Keratinocyte (primary cell): Measurements from ENCODE around the gene KDM8. TPM values are rescaled to one million over a fixed set of nuclear protein-coding genes. Genes with fewer than 3 reads are reported as not detected.

Experiments
- DNase-seq: peaks from one replicate; pipeline ENCODE4 v3.0.0-alpha.2; 2011; ENCODE audit warnings: low read depth, missing footprints, low spot score
- FAIRE-seq: peaks from 2 replicates; lab custom pipeline; 2011; peaks lifted over from hg19 to GRCh38; lab: Jason Lieb, UNC
- H2AFZ ChIP-seq: 2 replicates; pipeline ENCODE4 v1.6.0; 2012; ENCODE audit warnings: low read length, control low read depth, inconsistent platforms; ENCODE audit not compliant: control insufficient read depth
- H3K27ac ChIP-seq: 2 replicates; pipeline ENCODE4 v1.5.1; 2011; ENCODE audit warnings: low read length; ENCODE audit not compliant: control insufficient read depth, insufficient read depth
- H3K27me3 ChIP-seq: 3 replicates; pipeline ENCODE4 v1.6.0; 2011; ENCODE audit warnings: low read length; ENCODE audit not compliant: control insufficient read depth, insufficient read depth; ENCODE audit errors: extremely low read depth
- H3K36me3 ChIP-seq, 2 experiments: 2 replicates in 1 of 2; 3 replicates in 1 of 2; pipeline ENCODE4 v1.5.1; 2011; ENCODE audit warnings: low read length in 2 of 2, mild to moderate bottlenecking in 1 of 2; ENCODE audit not compliant: control insufficient read depth in 2 of 2, insufficient read depth in 2 of 2; ENCODE audit errors: extremely low read depth in 1 of 2
- H3K4me1 ChIP-seq: 3 replicates; pipeline ENCODE4 v1.5.1; 2011; ENCODE audit warnings: low read length; ENCODE audit not compliant: control insufficient read depth, insufficient read depth; ENCODE audit errors: extremely low read depth
- H3K4me2 ChIP-seq: 3 replicates; pipeline ENCODE4 v1.6.0; 2011; ENCODE audit warnings: low read depth, low read length; ENCODE audit not compliant: control insufficient read depth, insufficient read depth; ENCODE audit errors: extremely low read depth
- H3K4me3 ChIP-seq, 3 experiments: fragments of 200-600 bp in 1 of 3; sonication (generic) in 1 of 3; 2 replicates in 2 of 3; 3 replicates in 1 of 3; pipeline ENCODE4 v1.5.1; 2011 to 2016; ENCODE audit warnings: low read length in 3 of 3, mild to moderate bottlenecking in 3 of 3, control low read depth in 2 of 3, inconsistent platforms in 1 of 3, low read depth in 1 of 3, mixed read lengths in 1 of 3, mixed run types in 1 of 3, moderate library complexity in 1 of 3; ENCODE audit not compliant: control insufficient read depth in 2 of 3, insufficient read depth in 2 of 3; ENCODE audit errors: extremely low read depth in 1 of 3
- H3K79me2 ChIP-seq: 2 replicates; pipeline ENCODE4 v1.6.0; 2012; ENCODE audit warnings: low read length; ENCODE audit not compliant: control insufficient read depth, insufficient read depth
- H3K9ac ChIP-seq: 3 replicates; pipeline ENCODE4 v1.6.0; 2011; ENCODE audit warnings: low read length; ENCODE audit not compliant: control insufficient read depth, insufficient read depth; ENCODE audit errors: extremely low read depth
- H3K9me1 ChIP-seq: 3 replicates; pipeline ENCODE4 v1.6.0; 2011; ENCODE audit warnings: low read length; ENCODE audit not compliant: control insufficient read depth, insufficient read depth; ENCODE audit errors: extremely low read depth
- H3K9me3 ChIP-seq: 2 replicates; pipeline ENCODE4 v1.5.1; 2012; ENCODE audit warnings: low read depth, low read length; ENCODE audit not compliant: control insufficient read depth
- H4K20me1 ChIP-seq: 3 replicates; pipeline ENCODE4 v1.6.0; 2011; ENCODE audit warnings: low read length; ENCODE audit not compliant: control insufficient read depth, insufficient read depth; ENCODE audit errors: extremely low read depth
- CTCF ChIP-seq, 3 experiments: IDR thresholded peaks in 1 of 3; conservative IDR thresholded peaks in 1 of 3; optimal IDR thresholded peaks in 1 of 3; 2 replicates in 2 of 3; 3 replicates in 1 of 3; pipeline versions ENCODE3 to v1.5.1; 2011; ENCODE audit warnings: low read length in 3 of 3, mild to moderate bottlenecking in 3 of 3, moderate library complexity in 2 of 3, control low read depth in 1 of 3, inconsistent platforms in 1 of 3; ENCODE audit not compliant: insufficient read depth in 2 of 3; ENCODE audit errors: extremely low read depth in 1 of 3
- EZH2 ChIP-seq: IDR thresholded peaks from one replicate; pipeline ENCODE4 v1.6.1; 2012; ENCODE audit warnings: inconsistent platforms, mild to moderate bottlenecking, low read length, moderate library complexity
- dilution Hi-C: fragments of 300-500 bp; cut with MboI; formaldehyde crosslinking; loops from one replicate; pipeline ENCODE4 v1.7.0; 2020; ENCODE audit warnings: low sequenced_read_pairs; ENCODE audit not compliant: extremely low pct_ligation_motif_present
- polyA plus RNA-seq, 5 experiments: library from polyadenylated mRNA; depleted of rRNA in 3 of 5; stranded (reverse) in 3 of 5; stranded (forward) in 1 of 5; unstranded in 1 of 5; fragments of >200 nt; gene quantifications; 1 replicate in 1 of 5; 2 replicates in 3 of 5; 3 replicates in 1 of 5; pipeline versions ENCODE4 v1.2.1 to v1.2.3, GENCODE V29; 2011 to 2012; ENCODE audit warnings: missing spikeins in 2 of 5, low read depth in 1 of 5, low replicate concordance in 1 of 5

The KDM8 gene
- polyA plus RNA-seq, 1 donor (not counting 4 experiments of a cell fraction or from before 2014, with no cell fraction given): 1.5 TPM

DNA sequence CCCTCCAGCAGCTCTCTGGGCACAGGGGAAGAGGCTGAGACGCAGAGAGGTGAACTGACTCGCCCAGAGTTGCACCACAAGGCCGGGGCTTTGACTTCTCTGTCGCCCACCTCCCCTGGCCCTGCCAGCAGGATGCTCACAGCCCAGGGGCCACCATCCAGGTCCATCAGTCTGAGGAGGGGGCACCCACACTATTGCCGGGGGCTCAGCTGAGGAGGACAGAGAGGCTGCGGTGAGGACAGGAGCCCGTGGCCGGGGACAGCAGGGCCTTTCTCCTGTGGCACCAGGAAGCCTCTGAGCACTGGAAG lies 32.6 kb downstream of the KDM8 start:
- H3K27ac ChIP-seq: no peak overlapping the region
- H3K4me2 ChIP-seq: no peak overlapping the region
- no peak overlapping the region for H2AFZ ChIP-seq
- H3K4me3 ChIP-seq: no peak overlapping the region
- FAIRE-seq: no peak
- no peaks in the 10 kb centered on the region for H3K79me2 ChIP-seq
- no peak for TF ChIP-seq EZH2
- H3K9me3 ChIP-seq: no peaks in the 10 kb centered on the region
- peak overlapping the region; percentile 50 for H3K9ac ChIP-seq
- no peaks in the 10 kb centered on the region for H4K20me1 ChIP-seq
- no peak for DNase-seq
- dilution Hi-C loops: no loop called here
- peaks cover 15% of the 10 kb centered on the region for H3K4me1 ChIP-seq
- H3K36me3 ChIP-seq: peaks cover 14 to 22% of the 10 kb centered on the region in 2 experiments
- no peaks in the 10 kb centered on the region for H3K9me1 ChIP-seq
- H3K27me3 ChIP-seq: no peaks in the 10 kb centered on the region

- H3K4me1 ChIP-seq: peaks cover 15% of the 10 kb centered on the region
- no peaks in the 10 kb centered on the region for H3K9me1 ChIP-seq
- H3K9ac ChIP-seq: no peak overlapping the region
- H3K4me3 ChIP-seq: no peak overlapping the region
- no peaks in the 10 kb centered on the region for H4K20me1 ChIP-seq
- TF ChIP-seq CTCF (optimal IDR thresholded peaks at IDR 0.05 in 1 of 3, IDR thresholded peaks at IDR 0.05 in 1 of 3, conservative IDR thresholded peaks at IDR 0.05 in 1 of 3; ENCODE audit: extremely low read depth in 1 of 3, insufficient read depth in 2 of 3, low read length in 3 of 3): no peak
- no peaks in the 10 kb centered on the region for H3K9me3 ChIP-seq
- peaks cover 13 to 22% of the 10 kb centered on the region in 2 experiments for H3K36me3 ChIP-seq
- H3K79me2 ChIP-seq: no peaks in the 10 kb centered on the region
- dilution Hi-C loops: no loop called here
- no peak overlapping the region for H3K4me2 ChIP-seq
- H3K27ac ChIP-seq: no peak overlapping the region
- DNase-seq: no peak
- no peak for FAIRE-seq
- H3K27me3 ChIP-seq: no peaks in the 10 kb centered on the region
- H2AFZ ChIP-seq: no peak overlapping the region
Observed at GRCh38 chr16:27236635-27237218, 33.4 kb downstream of the KDM8 start.
